Muscle layer of colon (tissue), 2 donors: Measurements from ENCODE around the gene PGM1.

ENCODE experiments used
- H3K27ac ChIP-seq: one replicate; pipeline ENCODE4 v1.7.0; 2013; ENCODE audit warnings: low read depth, mild to moderate bottlenecking, low read length, moderate library complexity
- H3K27me3 ChIP-seq, 2 donors: one replicate each; pipeline ENCODE4 v1.7.0; 2013; ENCODE audit warnings: low read length in 2 of 2, mild to moderate bottlenecking in 2 of 2; ENCODE audit not compliant: insufficient read depth in 2 of 2, control insufficient read depth in 1 of 2
- H3K36me3 ChIP-seq: one replicate; pipeline ENCODE4 v1.7.0; 2013; ENCODE audit warnings: mild to moderate bottlenecking, low read length; ENCODE audit not compliant: insufficient read depth
- H3K4me1 ChIP-seq: one replicate; pipeline ENCODE4 v1.7.0; 2013; ENCODE audit warnings: mild to moderate bottlenecking, low read length; ENCODE audit not compliant: insufficient read depth
- H3K4me3 ChIP-seq, 2 donors: one replicate each; pipeline ENCODE4 v1.7.0; 2013; ENCODE audit warnings: low read length in 2 of 2, low read depth in 1 of 2, mild to moderate bottlenecking in 1 of 2, moderate library complexity in 1 of 2
- H3K9ac ChIP-seq: one replicate; pipeline ENCODE4 v1.7.0; 2013; ENCODE audit warnings: low read length
- H3K9me3 ChIP-seq: one replicate; pipeline ENCODE4 v1.7.0; 2013; ENCODE audit warnings: mild to moderate bottlenecking, low read length
- donor health status: abdominal sarcoma.
- donor health status: Adenocarcinoma of cecum.

PGM1 gene

GRCh38 chr1:63683759-63684158 is 90.5 kb downstream of the PGM1 start:
- Histone ChIP-seq H3K27ac (no peak overlapping the region), H3K9ac (no peak overlapping the region), H3K4me3 (no peak overlapping the region), H3K4me1 (no peaks in the 10 kb centered on the region), H3K9me3 (no peaks in the 10 kb centered on the region), H3K36me3 (no peaks in the 10 kb centered on the region), H3K27me3 (no peaks in the 10 kb centered on the region)

GRCh38 chr1:63686696-63687095 is 93.5 kb downstream of the PGM1 start:
- Histone ChIP-seq H3K4me1 (no peaks in the 10 kb centered on the region), H3K4me3 (no peak overlapping the region), H3K9me3 (no peaks in the 10 kb centered on the region), H3K27ac (no peak overlapping the region), H3K27me3 (no peaks in the 10 kb centered on the region), H3K9ac (no peak overlapping the region), H3K36me3 (no peaks in the 10 kb centered on the region)

GRCh38 chr1:63688302-63688890 is 95.2 kb downstream of the PGM1 start:
- H3K27ac ChIP-seq: no peak overlapping the region
- H3K4me3 ChIP-seq: no peak overlapping the region
- H3K36me3 ChIP-seq: no peaks in the 10 kb centered on the region
- H3K27me3 ChIP-seq: no peaks in the 10 kb centered on the region
- no peak overlapping the region for H3K9ac ChIP-seq
- no peaks in the 10 kb centered on the region for H3K4me1 ChIP-seq
- no peaks in the 10 kb centered on the region for H3K9me3 ChIP-seq

GRCh38 chr1:63690966-63691700 is 97.9 kb downstream of the PGM1 start:
- Histone ChIP-seq H3K27ac (no peak overlapping the region), H3K4me1 (peaks cover 14% of the 10 kb centered on the region), H3K36me3 (no peaks in the 10 kb centered on the region), H3K27me3 (no peaks in the 10 kb centered on the region), H3K9ac (no peak overlapping the region), H3K4me3 (no peak overlapping the region), H3K9me3 (no peaks in the 10 kb centered on the region)

DNA sequence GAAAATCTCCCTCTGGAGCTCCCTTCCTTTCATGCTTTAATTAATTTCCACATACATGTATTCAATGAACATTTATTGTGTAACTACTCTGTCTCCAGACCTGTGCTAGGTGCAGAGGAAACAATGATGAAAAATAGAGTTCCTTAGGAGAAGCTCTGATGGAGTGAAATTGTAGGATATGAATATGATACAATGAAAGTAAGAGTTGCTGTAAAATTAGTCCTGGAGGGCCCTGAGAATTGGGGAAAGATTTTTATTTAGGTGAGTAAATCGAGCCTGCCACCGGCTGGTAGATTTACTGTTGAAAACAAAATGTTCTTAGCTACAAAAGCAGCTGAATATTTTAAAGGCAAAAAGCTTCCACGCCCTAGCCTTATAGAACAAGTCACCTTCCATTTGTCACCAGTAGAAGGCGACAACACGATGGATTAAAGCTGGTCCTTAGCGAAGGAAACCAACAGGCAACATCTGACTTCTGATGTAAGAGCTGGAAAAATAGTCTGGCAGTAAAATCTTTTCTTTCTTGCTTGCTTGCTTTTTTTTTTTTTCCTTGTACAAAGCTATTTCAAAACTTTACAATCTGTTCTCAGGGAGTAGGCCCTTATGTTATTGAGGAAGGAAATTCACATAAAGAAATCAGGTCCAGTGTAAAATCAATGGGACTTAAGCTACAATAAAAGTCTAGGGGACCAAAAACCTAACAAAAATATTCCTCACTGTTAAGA is 98.7 kb downstream of the PGM1 start:
- Histone ChIP-seq H3K4me3 (no peak overlapping the region), H3K27ac (no peak overlapping the region), H3K36me3 (no peaks in the 10 kb centered on the region), H3K9me3 (no peaks in the 10 kb centered on the region), H3K27me3 (no peaks in the 10 kb centered on the region), H3K4me1 (peaks cover 14% of the 10 kb centered on the region), H3K9ac (no peak overlapping the region)

DNA sequence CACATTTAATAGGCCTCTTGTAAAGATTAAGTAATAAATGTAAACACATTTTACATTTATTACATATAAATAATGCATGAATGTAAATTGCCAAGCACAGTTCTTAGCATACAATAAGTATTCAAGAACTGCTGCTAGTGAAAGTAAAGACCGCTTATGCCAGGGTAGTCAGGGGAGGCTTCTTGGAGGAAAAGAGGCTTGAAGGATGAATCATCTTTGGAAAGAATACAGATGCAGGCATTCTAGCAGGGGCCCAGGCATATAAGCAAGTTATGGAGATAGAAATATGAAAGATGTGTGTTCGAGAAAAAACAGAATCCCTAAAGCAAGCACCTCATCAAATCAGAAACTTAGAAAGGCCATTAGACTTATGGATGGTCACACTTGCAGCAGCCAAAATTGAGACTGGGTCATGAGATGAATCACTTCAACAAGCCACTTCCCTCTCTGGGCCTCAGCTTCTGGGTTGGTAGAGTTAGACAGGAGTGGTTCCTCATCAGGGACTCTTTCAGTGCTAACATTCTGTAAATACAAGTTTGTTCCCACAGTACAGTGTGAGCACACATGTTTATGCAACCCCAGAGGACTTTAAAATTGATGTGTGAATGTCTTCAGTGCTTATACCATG is 100.8 kb downstream of the PGM1 start:
- peaks cover 29% of the 10 kb centered on the region for H3K4me1 ChIP-seq
- no peaks in the 10 kb centered on the region for H3K36me3 ChIP-seq
- no peak overlapping the region for H3K4me3 ChIP-seq
- no peak overlapping the region for H3K27ac ChIP-seq
- no peak overlapping the region for H3K9ac ChIP-seq
- H3K9me3 ChIP-seq: no peaks in the 10 kb centered on the region
- H3K27me3 ChIP-seq: no peaks in the 10 kb centered on the region

- Histone ChIP-seq H3K27me3 (no peaks in the 10 kb centered on the region), H3K9ac (peak overlapping the region; percentile 12), H3K36me3 (no peaks in the 10 kb centered on the region), H3K9me3 (no peaks in the 10 kb centered on the region), H3K27ac (peak overlapping the region; percentile 59), H3K4me3 (no peak overlapping the region), H3K4me1 (peaks cover 35% of the 10 kb centered on the region)
Observed at GRCh38 chr1:63698001-63698838, 105.0 kb downstream of the PGM1 start.

GRCh38 chr1:63701187-63701586 is 108.0 kb downstream of the PGM1 start:
- Histone ChIP-seq H3K36me3 (no peaks in the 10 kb centered on the region), H3K9me3 (no peaks in the 10 kb centered on the region), H3K4me1 (peaks cover 21% of the 10 kb centered on the region), H3K27me3 (no peaks in the 10 kb centered on the region), H3K27ac (no peak overlapping the region), H3K4me3 (no peak overlapping the region), H3K9ac (no peak overlapping the region)

- no peak overlapping the region for H3K9ac ChIP-seq
- H3K4me3 ChIP-seq: no peak overlapping the region
- no peaks in the 10 kb centered on the region for H3K36me3 ChIP-seq
- no peaks in the 10 kb centered on the region for H3K9me3 ChIP-seq
- peaks cover 10% of the 10 kb centered on the region for H3K4me1 ChIP-seq
- H3K27me3 ChIP-seq: no peaks in the 10 kb centered on the region
- no peak overlapping the region for H3K27ac ChIP-seq
Observed at GRCh38 chr1:63703701-63704107, 110.5 kb downstream of the PGM1 start.

DNA sequence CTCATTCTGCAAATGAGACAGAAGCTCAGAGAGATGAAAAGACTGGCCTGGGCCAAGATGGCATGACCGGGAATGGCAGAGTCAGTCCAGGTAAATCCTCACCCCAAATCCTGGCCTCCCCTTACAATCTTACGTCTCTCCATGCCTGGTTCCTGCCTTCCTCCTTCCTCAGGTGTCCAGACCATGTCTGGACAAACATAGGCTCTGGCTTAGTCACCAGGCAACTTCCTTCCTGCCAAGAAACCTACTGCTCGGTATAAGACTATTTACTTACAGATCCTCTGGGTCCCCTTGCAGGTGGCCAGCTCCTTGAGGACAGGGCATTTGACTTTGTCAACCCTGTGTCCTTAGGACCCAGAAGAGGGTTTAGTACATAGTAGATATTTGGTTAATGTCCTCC is 111.2 kb downstream of the PGM1 start:
- no peak overlapping the region for H3K9ac ChIP-seq
- no peak overlapping the region for H3K4me3 ChIP-seq
- H3K36me3 ChIP-seq: no peaks in the 10 kb centered on the region
- H3K27me3 ChIP-seq: no peaks in the 10 kb centered on the region
- no peaks in the 10 kb centered on the region for H3K9me3 ChIP-seq
- no peak overlapping the region for H3K27ac ChIP-seq
- peaks cover 3% of the 10 kb centered on the region for H3K4me1 ChIP-seq

DNA sequence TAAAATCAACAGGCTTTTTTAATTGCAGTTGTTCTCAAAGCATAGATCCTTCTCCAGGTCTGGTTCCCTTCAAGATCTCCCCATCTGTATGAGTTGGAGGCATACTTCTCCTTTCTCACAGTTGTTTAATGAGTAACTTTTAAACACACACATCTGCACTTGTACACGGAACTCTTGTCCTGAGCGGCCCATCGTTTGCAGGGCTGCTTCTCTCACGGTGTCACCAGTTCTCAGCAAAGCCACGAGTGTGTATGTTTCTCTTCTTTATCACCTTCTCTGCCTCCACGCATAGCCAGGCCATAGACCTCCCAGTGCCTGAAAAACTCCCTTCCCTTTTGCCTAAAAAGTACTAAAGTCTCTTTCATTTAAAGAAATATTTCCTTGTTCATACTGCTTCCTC is 111.9 kb downstream of the PGM1 start:
- no peaks in the 10 kb centered on the region for H3K4me1 ChIP-seq
- no peak overlapping the region for H3K27ac ChIP-seq
- H3K4me3 ChIP-seq: no peak overlapping the region
- no peak overlapping the region for H3K9ac ChIP-seq
- H3K27me3 ChIP-seq: no peaks in the 10 kb centered on the region
- H3K36me3 ChIP-seq: no peaks in the 10 kb centered on the region
- no peaks in the 10 kb centered on the region for H3K9me3 ChIP-seq
